IMR-90 (cell line): ENCODE results near the gene FRAS1. TPM values are rescaled to one million over a fixed set of nuclear protein-coding genes. Genes with fewer than 3 reads are reported as not detected.
A peak's percentile ranks its signal among the peaks of the same experiment; 100 is the strongest.

Experiments
- ATAC-seq: fragments of 200-7000 bp; cut with Tn5 transposase; 2 replicates; pipeline ENCODE4 v1.9.1; 2020; ENCODE audit warnings: low read depth, mild to moderate bottlenecking, moderate library complexity
- BruUV-seq: library from RNA; stranded (reverse); fragments of 400-500 nt; replicated peaks from 2 replicates; lab custom pipeline; 2021; lab: Mats Ljungman, UMichigan
- CTCF ChIA-PET: fragments of 300-600 bp; formaldehyde crosslinking; extraction: SDS; loops from one replicate; lab custom pipeline; 2021; ENCODE audit warnings: antibody characterized with exemption; lab: Yijun Ruan, JAX
- POLR2A ChIA-PET: fragments of 300-600 bp; sonication (Branson Sonifier 250); formaldehyde crosslinking; loops from one replicate; lab custom pipeline; 2022; ENCODE audit warnings: antibody characterized with exemption; ENCODE audit not compliant: unreplicated experiment; lab: Charles Lee
- DNase-seq: peaks from one replicate; pipeline ENCODE4 v3.0.0; 2013
- H2AFZ ChIP-seq: replicated peaks from 2 replicates; pipeline ENCODE3; 2013; ENCODE audit warnings: low read length, mild to moderate bottlenecking; ENCODE audit not compliant: poor library complexity
- H2AK5ac ChIP-seq: 2 replicates; pipeline ENCODE4 v1.6.1; 2013; ENCODE audit warnings: low read depth, low read length, inconsistent platforms
- H2AK9ac ChIP-seq: replicated peaks from 2 replicates; pipeline ENCODE3; 2013; ENCODE audit warnings: mild to moderate bottlenecking, low read depth, low read length, moderate library complexity; ENCODE audit not compliant: poor library complexity
- H2BK120ac ChIP-seq: 2 replicates; pipeline ENCODE4 v1.6.1; 2013; ENCODE audit warnings: low read depth, low read length, inconsistent platforms
- H2BK15ac ChIP-seq: 3 replicates; pipeline ENCODE4 v1.6.1; 2013; ENCODE audit warnings: low read depth, low read length, inconsistent platforms
- H2BK20ac ChIP-seq: 2 replicates; pipeline ENCODE4 v1.6.1; 2013; ENCODE audit warnings: low read depth, mild to moderate bottlenecking, inconsistent platforms, low read length, moderate library complexity
- H2BK5ac ChIP-seq: 2 replicates; pipeline ENCODE4 v1.6.1; 2013; ENCODE audit warnings: mild to moderate bottlenecking, low read depth, low read length, inconsistent platforms; ENCODE audit not compliant: poor library complexity, severe bottlenecking
- H3K14ac ChIP-seq: replicated peaks from 2 replicates; pipeline ENCODE4 v1.6.1; 2013; ENCODE audit warnings: low read depth, low read length, inconsistent platforms
- H3K18ac ChIP-seq: 2 replicates; pipeline ENCODE4 v1.6.1; 2013; ENCODE audit warnings: low read depth, low read length, control low read depth
- H3K23ac ChIP-seq: 2 replicates; pipeline ENCODE4 v1.6.1; 2013; ENCODE audit warnings: low read depth, low read length, inconsistent platforms
- H3K27ac ChIP-seq: 2 replicates; pipeline ENCODE4 v1.5.1; 2013; ENCODE audit warnings: mild to moderate bottlenecking, control low read depth, low read length; ENCODE audit not compliant: insufficient read depth
- H3K27me3 ChIP-seq: 2 replicates; pipeline ENCODE4 v1.6.1; 2013; ENCODE audit warnings: low read length; ENCODE audit not compliant: control insufficient read depth, insufficient read depth
- H3K36me3 ChIP-seq: 2 replicates; pipeline ENCODE4 v1.6.1; 2013; ENCODE audit warnings: low read length, mixed read lengths; ENCODE audit not compliant: control insufficient read depth, insufficient read depth
- H3K4ac ChIP-seq: 2 replicates; pipeline ENCODE4 v1.6.1; 2013; ENCODE audit warnings: low read depth, low read length, inconsistent platforms
- H3K4me1 ChIP-seq: 2 replicates; pipeline ENCODE4 v1.6.1; 2013; ENCODE audit warnings: low read length, mixed read lengths; ENCODE audit not compliant: control insufficient read depth, insufficient read depth
- H3K4me2 ChIP-seq: 2 replicates; pipeline ENCODE4 v1.6.1; 2013; ENCODE audit warnings: low read depth, mild to moderate bottlenecking, control low read depth, low read length, moderate library complexity
- H3K4me3 ChIP-seq: 2 replicates; pipeline ENCODE4 v1.5.1; 2013; ENCODE audit warnings: low read depth, mild to moderate bottlenecking, control low read depth, low read length, moderate library complexity; ENCODE audit not compliant: insufficient read depth
- H3K56ac ChIP-seq: 2 replicates; pipeline ENCODE4 v1.6.1; 2013; ENCODE audit warnings: low read length, inconsistent platforms; ENCODE audit not compliant: insufficient read depth; ENCODE audit errors: extremely low read depth
- H3K79me1 ChIP-seq, 2 experiments: 2 replicates each; pipeline ENCODE4 v1.6.1; 2013; ENCODE audit warnings: low read length in 2 of 2, inconsistent platforms in 1 of 2, low read depth in 1 of 2
- H3K9ac ChIP-seq: 2 replicates; pipeline ENCODE4 v1.6.1; 2013; ENCODE audit warnings: low read depth, low read length, control low read depth
- H3K9me1 ChIP-seq: 2 replicates; pipeline ENCODE4 v1.6.1; 2013; ENCODE audit warnings: low read length, inconsistent platforms; ENCODE audit not compliant: insufficient read depth
- H3K9me3 ChIP-seq: 2 replicates; pipeline ENCODE4 v1.6.1; 2013; ENCODE audit warnings: low read length; ENCODE audit not compliant: control insufficient read depth, insufficient read depth
- H4K20me1 ChIP-seq: 2 replicates; pipeline ENCODE4 v1.6.1; 2013; ENCODE audit warnings: low read length, inconsistent platforms; ENCODE audit not compliant: insufficient read depth
- H4K5ac ChIP-seq: 2 replicates; pipeline ENCODE4 v1.6.1; 2013; ENCODE audit warnings: mild to moderate bottlenecking, low read depth, low read length, control low read depth
- H4K8ac ChIP-seq, 2 experiments: 2 replicates each; pipeline ENCODE4 v1.6.1; 2013; ENCODE audit warnings: low read depth in 2 of 2, low read length in 2 of 2, control low read depth in 1 of 2, inconsistent platforms in 1 of 2
- H4K91ac ChIP-seq: 2 replicates; pipeline ENCODE4 v1.6.1; 2013; ENCODE audit warnings: low read depth, low read length, inconsistent platforms; ENCODE audit not compliant: insufficient read depth
- BHLHE40 ChIP-seq: fragments of 150-350 bp; IDR thresholded peaks from 2 replicates; pipeline ENCODE4 v1.6.1; 2016; ENCODE audit warnings: mild to moderate bottlenecking, low read depth, low read length
- CEBPB ChIP-seq: IDR thresholded peaks from 2 replicates; pipeline ENCODE4 v1.6.1; 2012; ENCODE audit warnings: low read depth, low read length, improper control_type of control experiment
- CHD1 ChIP-seq: IDR thresholded peaks from 2 replicates; pipeline ENCODE4 v1.6.1; 2012; ENCODE audit warnings: low read depth, low read length, improper control_type of control experiment
- MAFK ChIP-seq: IDR thresholded peaks from 2 replicates; pipeline ENCODE4 v1.6.1; 2012; ENCODE audit warnings: low read depth, low read length, improper control_type of control experiment
- MAZ ChIP-seq: IDR thresholded peaks from 2 replicates; pipeline ENCODE4 v1.6.1; 2012; ENCODE audit warnings: low read depth, mild to moderate bottlenecking, low read length, improper control_type of control experiment, moderate library complexity, borderline replicate concordance
- MXI1 ChIP-seq: IDR thresholded peaks from 2 replicates; pipeline ENCODE4 v1.6.1; 2012; ENCODE audit warnings: low read depth, mild to moderate bottlenecking, low read length, moderate library complexity, borderline replicate concordance
- NFE2L2 ChIP-seq: fragments of 150-350 bp; IDR thresholded peaks from 2 replicates; pipeline ENCODE4 v1.6.1; 2016; ENCODE audit warnings: low read depth, mild to moderate bottlenecking, low read length
- POLR2A ChIP-seq: IDR thresholded peaks from 2 replicates; pipeline ENCODE4 v1.6.1; 2012; ENCODE audit warnings: mild to moderate bottlenecking, low read depth, low read length
- RAD21 ChIP-seq: IDR thresholded peaks from 2 replicates; pipeline ENCODE4 v1.6.1; 2012; ENCODE audit warnings: low read length, improper control_type of control experiment
- RCOR1 ChIP-seq: IDR thresholded peaks from 2 replicates; pipeline ENCODE4 v1.6.1; 2012; ENCODE audit warnings: mild to moderate bottlenecking, low read length, improper control_type of control experiment; ENCODE audit not compliant: insufficient replicate concordance
- RFX5 ChIP-seq: IDR thresholded peaks from 2 replicates; pipeline ENCODE4 v1.8.0; 2012; ENCODE audit warnings: low read depth, mild to moderate bottlenecking, low read length, moderate library complexity
- SMC3 ChIP-seq: fragments of 150-350 bp; IDR thresholded peaks from 2 replicates; pipeline ENCODE4 v1.6.1; 2016; ENCODE audit warnings: low read depth, mild to moderate bottlenecking, antibody characterized with exemption, low read length, moderate library complexity
- WGBS, 2 experiments: methylation state at CpG; one replicate each; pipeline versions ENCODE4 v1.1.5 to v1.1.7; 2013; ENCODE audit warnings: missing lambda C conversion rate in 2 of 2; ENCODE audit not compliant: insufficient read length in 1 of 2; ENCODE audit errors: extremely low coverage in 2 of 2; 5-methylcytosine and 5-hydroxymethylcytosine counted together
- dilution Hi-C: fragments of 300-500 bp; cut with HindIII; formaldehyde crosslinking; loops from one replicate; pipeline ENCODE4 v1.14.3; 2018; ENCODE audit warnings: low sequenced_read_pairs; ENCODE audit not compliant: unreplicated experiment
- in situ Hi-C: fragments of 300-500 bp; cut with MboI; formaldehyde crosslinking; loops from 3 replicates; pipeline ENCODE4 v1.14.3; 2019; ENCODE audit warnings: low sequenced_read_pairs, inconsistent platforms, mixed read lengths
- intact Hi-C: fragments of 100-400 bp; cut with micrococcal nuclease; formaldehyde crosslinking; loops from 2 replicates; pipeline ENCODE4 v1.10.0; 2022
- polyA plus RNA-seq, 3 experiments: library from polyadenylated mRNA; depleted of rRNA; stranded (reverse); fragments of >200 nt; gene quantifications; 2 replicates each; pipeline ENCODE4 v1.2.3, GENCODE V29; 2012; ENCODE audit warnings: low replicate concordance in 1 of 3
- total RNA-seq: library from RNA; depleted of rRNA; stranded (reverse); fragments of >200 nt; gene quantifications from 2 replicates; pipeline ENCODE4 v1.2.3, GENCODE V29; 2012
- TF ChIP-seq, protein P1 (sequence below): conservative IDR thresholded peaks from 2 replicates; pipeline ENCODE4 v1.5.1; 2012; ENCODE audit warnings: mild to moderate bottlenecking, low read depth, low read length, improper control_type of control experiment
- TF ChIP-seq, protein P2 (sequence below): fragments of 150-350 bp; IDR thresholded peaks from 2 replicates; pipeline ENCODE4 v1.6.1; 2017; ENCODE audit warnings: mild to moderate bottlenecking, antibody characterized with exemption, low read length, low read depth

The FRAS1 gene
- total and polyA plus RNA-seq, 2 of the 4 experiments (the other 2 are of a cell fraction), result under 0.01 to 0.03 TPM

DNA sequence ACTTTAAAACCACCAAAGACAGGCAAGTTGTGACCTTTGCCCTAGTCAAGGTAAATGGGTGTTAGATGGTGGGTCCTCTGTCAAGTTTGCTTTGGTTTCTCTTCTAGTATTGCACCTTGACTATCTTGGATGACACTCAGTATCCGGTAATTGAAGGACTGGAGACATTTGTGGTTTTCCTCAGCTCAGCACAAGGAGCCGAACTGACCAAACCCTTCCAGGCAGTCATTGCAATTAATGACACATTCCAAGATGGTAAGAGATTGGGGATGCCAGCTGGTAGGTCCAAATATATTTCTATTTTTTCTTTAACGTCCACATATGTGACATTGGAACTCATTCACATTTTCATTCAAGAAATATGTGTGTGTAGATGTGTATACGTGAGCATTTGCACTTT is 425.2 kb downstream of the FRAS1 start:
- TF ChIP-seq NFE2L2, result no peak
- no peak for TF ChIP-seq MAZ
- TF ChIP-seq, protein P1, sequence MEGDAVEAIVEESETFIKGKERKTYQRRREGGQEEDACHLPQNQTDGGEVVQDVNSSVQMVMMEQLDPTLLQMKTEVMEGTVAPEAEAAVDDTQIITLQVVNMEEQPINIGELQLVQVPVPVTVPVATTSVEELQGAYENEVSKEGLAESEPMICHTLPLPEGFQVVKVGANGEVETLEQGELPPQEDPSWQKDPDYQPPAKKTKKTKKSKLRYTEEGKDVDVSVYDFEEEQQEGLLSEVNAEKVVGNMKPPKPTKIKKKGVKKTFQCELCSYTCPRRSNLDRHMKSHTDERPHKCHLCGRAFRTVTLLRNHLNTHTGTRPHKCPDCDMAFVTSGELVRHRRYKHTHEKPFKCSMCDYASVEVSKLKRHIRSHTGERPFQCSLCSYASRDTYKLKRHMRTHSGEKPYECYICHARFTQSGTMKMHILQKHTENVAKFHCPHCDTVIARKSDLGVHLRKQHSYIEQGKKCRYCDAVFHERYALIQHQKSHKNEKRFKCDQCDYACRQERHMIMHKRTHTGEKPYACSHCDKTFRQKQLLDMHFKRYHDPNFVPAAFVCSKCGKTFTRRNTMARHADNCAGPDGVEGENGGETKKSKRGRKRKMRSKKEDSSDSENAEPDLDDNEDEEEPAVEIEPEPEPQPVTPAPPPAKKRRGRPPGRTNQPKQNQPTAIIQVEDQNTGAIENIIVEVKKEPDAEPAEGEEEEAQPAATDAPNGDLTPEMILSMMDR, result no peak
- TF ChIP-seq SMC3, result no peak
- TF ChIP-seq RFX5, result no peak
- no peak for TF ChIP-seq MXI1
- TF ChIP-seq, protein P2, sequence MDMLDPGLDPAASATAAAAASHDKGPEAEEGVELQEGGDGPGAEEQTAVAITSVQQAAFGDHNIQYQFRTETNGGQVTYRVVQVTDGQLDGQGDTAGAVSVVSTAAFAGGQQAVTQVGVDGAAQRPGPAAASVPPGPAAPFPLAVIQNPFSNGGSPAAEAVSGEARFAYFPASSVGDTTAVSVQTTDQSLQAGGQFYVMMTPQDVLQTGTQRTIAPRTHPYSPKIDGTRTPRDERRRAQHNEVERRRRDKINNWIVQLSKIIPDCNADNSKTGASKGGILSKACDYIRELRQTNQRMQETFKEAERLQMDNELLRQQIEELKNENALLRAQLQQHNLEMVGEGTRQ, result no peak
- no peak for TF ChIP-seq RAD21
- TF ChIP-seq MAFK, result no peak
- no peak for TF ChIP-seq RCOR1
- no peak for TF ChIP-seq BHLHE40
- no peak for TF ChIP-seq CHD1
- TF ChIP-seq CEBPB, result no peak
- no peak for TF ChIP-seq POLR2A
- no peaks in the 10 kb centered on the region for H3K79me1 ChIP-seq
- no peak overlapping the region for H4K8ac ChIP-seq
- H3K23ac ChIP-seq, result no peak overlapping the region
- in situ Hi-C loops, result no loop called here
- H2BK20ac ChIP-seq, result peak overlapping the region; percentile 55
- H3K14ac ChIP-seq, result no peak overlapping the region
- no peak for ATAC-seq
- H3K27me3 ChIP-seq, result no peaks in the 10 kb centered on the region; the same call in 1 of the 2 replicates
- dilution Hi-C loops, result no loop called here
- H3K4ac ChIP-seq, result no peak overlapping the region
- no TSS peak for BruUV-seq
- H2BK15ac ChIP-seq, result no peak overlapping the region
- no peak overlapping the region for H3K4me2 ChIP-seq
- H2AK9ac ChIP-seq, result no peak overlapping the region
- no peak overlapping the region for H4K5ac ChIP-seq
- H4K91ac ChIP-seq, result no peak overlapping the region
- H2AK5ac ChIP-seq, result no peak overlapping the region
- H3K9me3 ChIP-seq, result no peaks in the 10 kb centered on the region
- H2BK120ac ChIP-seq, result peak overlapping the region; percentile 11; the same call in 1 of the 2 replicates
- no peak overlapping the region for H3K27ac ChIP-seq
- H3K9ac ChIP-seq, result no peak overlapping the region
- DNase-seq, result no peak
- H2BK5ac ChIP-seq, result no peak overlapping the region
- 100% methylated on average over 1 of the region's 4 CpGs; no CpG with 5 or more reads in 1 of the 2 experiments for WGBS, 2 experiments
- H3K36me3 ChIP-seq, result no peaks in the 10 kb centered on the region
- H3K18ac ChIP-seq, result no peak overlapping the region
- H3K4me3 ChIP-seq, result no peak overlapping the region
- peaks cover 2% of the 10 kb centered on the region; the same call in 1 of the 2 replicates for H3K4me1 ChIP-seq
- H3K56ac ChIP-seq, result no peak overlapping the region
- ChIA-PET POLR2A (no interaction called here), CTCF (no interaction called here)
- no peaks in the 10 kb centered on the region for H4K20me1 ChIP-seq
- H3K9me1 ChIP-seq, result no peaks in the 10 kb centered on the region; the same call in none of the 2 replicates
- intact Hi-C loops, result no loop called here
- H2AFZ ChIP-seq, result no peak overlapping the region
